ENCODE results near the gene PNKD.
A peak's percentile ranks its signal among the peaks of the same experiment; 100 is the strongest.

Gene PNKD

DNA sequence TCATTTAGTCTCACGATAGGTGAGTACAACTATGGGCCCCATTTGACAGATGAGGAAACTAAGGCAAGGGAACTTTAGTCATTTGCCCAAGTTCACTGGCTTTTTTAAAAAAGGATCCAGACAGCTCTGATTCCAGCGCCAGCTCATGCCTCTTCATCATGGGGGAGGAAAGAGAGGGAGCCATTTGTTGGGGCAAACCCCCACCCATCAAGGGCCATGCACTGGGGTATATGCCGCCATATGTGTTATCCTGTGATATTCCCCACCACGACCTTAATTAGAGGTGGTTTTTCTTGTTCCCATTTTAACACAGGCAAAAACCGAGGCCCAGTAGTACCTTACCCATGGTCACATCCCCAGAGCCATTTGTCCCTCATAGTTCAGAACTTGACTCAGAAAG lies 10.2 kb upstream of the PNKD start:
- H2BK12ac ChIP-seq (ENCODE audit: low read length), result no peak overlapping the region

GRCh38 chr2:218260742-218261422 lies 9.4 kb upstream of the PNKD start, which contains the start of gene GPBAR1:
TSS of gene GPBAR1 (plus strand) at chr2:218261015. CDS start at chr2:218262725, 1,710 bp downstream.
- no peak within 1 kb of the TSS for H3K4me3 ChIP-seq (ENCODE audit: low read length in 2 of 2)
- H3K9ac ChIP-seq (ENCODE audit: low read depth, low read length, poor library complexity), result peak within 1 kb of the TSS; percentile 51
- H3K18ac ChIP-seq (ENCODE audit: low read length), result peak within 1 kb of the TSS; percentile 62
- H2AK5ac ChIP-seq (ENCODE audit: low read depth, low read length), result no peak within 1 kb of the TSS
- H3K36me3 ChIP-seq (replicated peaks in 1 of 2; ENCODE audit: control insufficient read depth in 2 of 2, insufficient read depth in 2 of 2, low read length in 2 of 2), result peaks cover 15 to 40% of the 10 kb centered on the region in 2 donors
- H3K27me3 ChIP-seq (ENCODE audit: control insufficient read depth in 3 of 3, insufficient read depth in 3 of 3, low read depth in 1 of 3, low read length in 3 of 3), result peaks cover 0 to 2% (median 0%) of the 10 kb centered on the region in 3 experiments
- H2BK5ac ChIP-seq (ENCODE audit: low read length), result no peak within 1 kb of the TSS
- H3K4ac ChIP-seq (ENCODE audit: low read length), result no peak within 1 kb of the TSS
- no CpG with 5 or more reads among the region's 10 CpGs for WGBS, 2 donors (ENCODE audit: extremely low coverage in 2 of 2, insufficient read length in 2 of 2, insufficient replicate concordance in 1 of 2)
- no peak within 1 kb of the TSS for H2BK15ac ChIP-seq (ENCODE audit: low read length)
- H4K91ac ChIP-seq (ENCODE audit: low read depth, low read length, poor library complexity), result no peak within 1 kb of the TSS
- DNase-seq (ENCODE audit: low spot score), result no peak
- H2BK12ac ChIP-seq (ENCODE audit: low read length), result no peak within 1 kb of the TSS
- H3K14ac ChIP-seq (ENCODE audit: low read length), result no peak within 1 kb of the TSS
- no peaks in the 10 kb centered on the region for H3K79me1 ChIP-seq (ENCODE audit: low read depth, low read length)
- H3K9me3 ChIP-seq (replicated peaks in 1 of 2; ENCODE audit: control insufficient read depth in 2 of 2, insufficient read depth in 1 of 2, low read depth in 1 of 2, low read length in 2 of 2), result peaks cover 0 to 2% of the 10 kb centered on the region in 2 donors
- peak within 1 kb of the TSS; percentile 56 for H2AFZ ChIP-seq (ENCODE audit: low read length)
- H3K23ac ChIP-seq (ENCODE audit: low read depth, low read length, poor library complexity), result peak within 1 kb of the TSS; percentile 69
- H3K27ac ChIP-seq (replicated peaks; ENCODE audit: low read length), result no peak within 1 kb of the TSS
- no peak within 1 kb of the TSS for H4K8ac ChIP-seq (ENCODE audit: low read depth, low read length)
- H3K4me1 ChIP-seq (ENCODE audit: control insufficient read depth in 2 of 2, insufficient read depth in 1 of 2, low read depth in 1 of 2, low read length in 2 of 2), result peaks cover 15 to 24% of the 10 kb centered on the region in 2 donors
- no peak within 1 kb of the TSS for H3K4me2 ChIP-seq (ENCODE audit: insufficient read depth, low read length, poor library complexity, severe bottlenecking)
- peak within 1 kb of the TSS; percentile 7 for H2BK120ac ChIP-seq (ENCODE audit: low read depth, low read length)

More for the DNA sequence above, 10.2 kb upstream of the PNKD start:
- peaks cover 0 to 2% of the 10 kb centered on the region in 2 donors for H3K9me3 ChIP-seq (replicated peaks in 1 of 2; ENCODE audit: control insufficient read depth in 2 of 2, insufficient read depth in 1 of 2, low read depth in 1 of 2, low read length in 2 of 2)
- peak overlapping the region; percentile 56 for H2AFZ ChIP-seq (ENCODE audit: low read length)
- H3K14ac ChIP-seq (ENCODE audit: low read length), result no peak overlapping the region
- no CpG with 5 or more reads among the region's 5 CpGs for WGBS, 2 donors (ENCODE audit: extremely low coverage in 2 of 2, insufficient read length in 2 of 2, insufficient replicate concordance in 1 of 2)
- no peaks in the 10 kb centered on the region for H3K79me1 ChIP-seq (ENCODE audit: low read depth, low read length)
- no peak overlapping the region for H3K4me3 ChIP-seq (ENCODE audit: low read length in 2 of 2)
- H3K9ac ChIP-seq (ENCODE audit: low read depth, low read length, poor library complexity), result no peak overlapping the region
- no peak overlapping the region for H2BK15ac ChIP-seq (ENCODE audit: low read length)
- H3K36me3 ChIP-seq (replicated peaks in 1 of 2; ENCODE audit: control insufficient read depth in 2 of 2, insufficient read depth in 2 of 2, low read length in 2 of 2), result peaks cover 12 to 40% of the 10 kb centered on the region in 2 donors
- no peak overlapping the region for H2BK120ac ChIP-seq (ENCODE audit: low read depth, low read length)
- no peak overlapping the region for H2BK5ac ChIP-seq (ENCODE audit: low read length)
- H3K4me2 ChIP-seq (ENCODE audit: insufficient read depth, low read length, poor library complexity, severe bottlenecking), result no peak overlapping the region
- no peak overlapping the region for H4K8ac ChIP-seq (ENCODE audit: low read depth, low read length)
- H3K27ac ChIP-seq (replicated peaks; ENCODE audit: low read length), result no peak overlapping the region
- H4K91ac ChIP-seq (ENCODE audit: low read depth, low read length, poor library complexity), result no peak overlapping the region
- H3K23ac ChIP-seq (ENCODE audit: low read depth, low read length, poor library complexity), result no peak overlapping the region
- H2AK5ac ChIP-seq (ENCODE audit: low read depth, low read length), result no peak overlapping the region
- no peak for DNase-seq (ENCODE audit: low spot score)
- no peak overlapping the region for H3K18ac ChIP-seq (ENCODE audit: low read length)
- H3K27me3 ChIP-seq (ENCODE audit: control insufficient read depth in 3 of 3, insufficient read depth in 3 of 3, low read depth in 1 of 3, low read length in 3 of 3), result peaks cover 0 to 2% (median 0%) of the 10 kb centered on the region in 3 experiments
- no peak overlapping the region for H3K4ac ChIP-seq (ENCODE audit: low read length)
- H3K4me1 ChIP-seq (ENCODE audit: control insufficient read depth in 2 of 2, insufficient read depth in 1 of 2, low read depth in 1 of 2, low read length in 2 of 2), result peaks cover 15 to 24% of the 10 kb centered on the region in 2 donors

- WGBS, 2 donors (ENCODE audit: extremely low coverage in 2 of 2, insufficient read length in 2 of 2, insufficient replicate concordance in 1 of 2), result no CpG with 5 or more reads among the region's 8 CpGs
- peak overlapping the region; percentile 51 for H3K9ac ChIP-seq (ENCODE audit: low read depth, low read length, poor library complexity)
- H3K4me2 ChIP-seq (ENCODE audit: insufficient read depth, low read length, poor library complexity, severe bottlenecking), result no peak overlapping the region
- no peak overlapping the region for H3K14ac ChIP-seq (ENCODE audit: low read length)
- H2AK5ac ChIP-seq (ENCODE audit: low read depth, low read length), result no peak overlapping the region
- peaks cover 0 to 2% (median 0%) of the 10 kb centered on the region in 3 experiments for H3K27me3 ChIP-seq (ENCODE audit: control insufficient read depth in 3 of 3, insufficient read depth in 3 of 3, low read depth in 1 of 3, low read length in 3 of 3)
- H2BK120ac ChIP-seq (ENCODE audit: low read depth, low read length), result peak overlapping the region; percentile 7
- no peak overlapping the region for H4K91ac ChIP-seq (ENCODE audit: low read depth, low read length, poor library complexity)
- no peak overlapping the region for H2BK15ac ChIP-seq (ENCODE audit: low read length)
- DNase-seq (ENCODE audit: low spot score), result no peak
- H3K18ac ChIP-seq (ENCODE audit: low read length), result peak overlapping the region; percentile 62
- no peak overlapping the region for H2BK12ac ChIP-seq (ENCODE audit: low read length)
- H3K4ac ChIP-seq (ENCODE audit: low read length), result no peak overlapping the region
- peaks cover 21 to 43% of the 10 kb centered on the region in 2 donors for H3K36me3 ChIP-seq (replicated peaks in 1 of 2; ENCODE audit: control insufficient read depth in 2 of 2, insufficient read depth in 2 of 2, low read length in 2 of 2)
- H3K4me1 ChIP-seq (ENCODE audit: control insufficient read depth in 2 of 2, insufficient read depth in 1 of 2, low read depth in 1 of 2, low read length in 2 of 2), result peaks cover 15 to 24% of the 10 kb centered on the region in 2 donors
- peaks cover 0 to 2% of the 10 kb centered on the region in 2 donors for H3K9me3 ChIP-seq (replicated peaks in 1 of 2; ENCODE audit: control insufficient read depth in 2 of 2, insufficient read depth in 1 of 2, low read depth in 1 of 2, low read length in 2 of 2)
- H4K8ac ChIP-seq (ENCODE audit: low read depth, low read length), result no peak overlapping the region
- H2AFZ ChIP-seq (ENCODE audit: low read length), result peak overlapping the region; percentile 56
- no peak overlapping the region for H3K27ac ChIP-seq (replicated peaks; ENCODE audit: low read length)
- peak overlapping the region; percentile 69 for H3K23ac ChIP-seq (ENCODE audit: low read depth, low read length, poor library complexity)
- H3K4me3 ChIP-seq (ENCODE audit: low read length in 2 of 2), result peak overlapping the region in 1 of 2 donors; percentile 51
- H3K79me1 ChIP-seq (ENCODE audit: low read depth, low read length), result no peaks in the 10 kb centered on the region
- no peak overlapping the region for H2BK5ac ChIP-seq (ENCODE audit: low read length)
These were observed 8.7 kb upstream of the PNKD start for GRCh38 chr2:218261423-218262236.

GRCh38 chr2:218262237-218262600 lies 8.1 kb upstream of the PNKD start:
- Histone ChIP-seq H3K27ac (replicated peaks; ENCODE audit: low read length) (no peak overlapping the region), H2BK12ac (ENCODE audit: low read length) (no peak overlapping the region), H3K9me3 (replicated peaks in 1 of 2; ENCODE audit: control insufficient read depth in 2 of 2, insufficient read depth in 1 of 2, low read depth in 1 of 2, low read length in 2 of 2) (peaks cover 0 to 2% of the 10 kb centered on the region in 2 donors), H3K79me1 (ENCODE audit: low read depth, low read length) (no peaks in the 10 kb centered on the region), H4K91ac (ENCODE audit: low read depth, low read length, poor library complexity) (no peak overlapping the region), H3K4ac (ENCODE audit: low read length) (no peak overlapping the region), H3K18ac (ENCODE audit: low read length) (no peak overlapping the region), H4K8ac (ENCODE audit: low read depth, low read length) (no peak overlapping the region), H3K9ac (ENCODE audit: low read depth, low read length, poor library complexity) (no peak overlapping the region), H3K14ac (ENCODE audit: low read length) (no peak overlapping the region), H2BK15ac (ENCODE audit: low read length) (no peak overlapping the region), H3K36me3 (replicated peaks in 1 of 2; ENCODE audit: control insufficient read depth in 2 of 2, insufficient read depth in 2 of 2, low read length in 2 of 2) (peaks cover 26 to 45% of the 10 kb centered on the region in 2 donors), H3K23ac (ENCODE audit: low read depth, low read length, poor library complexity) (peak overlapping the region; percentile 69), H3K4me1 (ENCODE audit: control insufficient read depth in 2 of 2, insufficient read depth in 1 of 2, low read depth in 1 of 2, low read length in 2 of 2) (peaks cover 15 to 24% of the 10 kb centered on the region in 2 donors), H2BK120ac (ENCODE audit: low read depth, low read length) (peak overlapping the region; percentile 7), H2AK5ac (ENCODE audit: low read depth, low read length) (no peak overlapping the region), H3K4me3 (ENCODE audit: low read length in 2 of 2) (no peak overlapping the region), H2BK5ac (ENCODE audit: low read length) (no peak overlapping the region), H2AFZ (ENCODE audit: low read length) (peak overlapping the region; percentile 56), H3K4me2 (ENCODE audit: insufficient read depth, low read length, poor library complexity, severe bottlenecking) (no peak overlapping the region), H3K27me3 (ENCODE audit: control insufficient read depth in 3 of 3, insufficient read depth in 3 of 3, low read depth in 1 of 3, low read length in 3 of 3) (peaks cover 0 to 2% (median 0%) of the 10 kb centered on the region in 3 experiments)
- no CpG with 5 or more reads among the region's 6 CpGs for WGBS, 2 donors (ENCODE audit: extremely low coverage in 2 of 2, insufficient read length in 2 of 2, insufficient replicate concordance in 1 of 2)
- DNase-seq (ENCODE audit: low spot score), result no peak

All from neuronal stem cell (in vitro differentiated cells).